NCI-H2196 (cell line): ENCODE data around the gene ACTR5.
"Not testable (repeated sequence)": the region's sequence is repeated elsewhere in the genome, so short reads cannot be mapped to it uniquely, and the experiment has no call there.

Experiments
- DNase-seq: peaks from one replicate; lab custom pipeline; 2025; ENCODE audit not compliant: unreplicated experiment; lab: John Stamatoyannopoulos, UW

The ACTR5 gene

GRCh38 chr20:38804682-38805501 is 56.6 kb downstream of the ACTR5 start:
- no peak for DNase-seq

- DNase-seq, result peak; percentile 38
Measured at GRCh38 chr20:38805502-38805957, 57.3 kb downstream of the ACTR5 start, which contains the start of gene PPP1R16B. PPP1R16B (plus strand) TSS chr20:38805697; CDS start chr20:38835926, 30,229 bp downstream.

GRCh38 chr20:38805958-38806854 is 57.9 kb downstream of the ACTR5 start:
- DNase-seq, result no peak

- no peak for DNase-seq
Measured at GRCh38 chr20:38806855-38807655, 58.8 kb downstream of the ACTR5 start.

- no peak for DNase-seq
Measured at GRCh38 chr20:38809942-38810341, 61.7 kb downstream of the ACTR5 start.

GRCh38 chr20:38810926-38811630 is 62.8 kb downstream of the ACTR5 start:
- no peak for DNase-seq

GRCh38 chr20:38811769-38812168 is 63.5 kb downstream of the ACTR5 start:
- no peak for DNase-seq

- DNase-seq, result no peak
Measured at GRCh38 chr20:38812182-38812581, 63.9 kb downstream of the ACTR5 start.

- no peak for DNase-seq
Measured at GRCh38 chr20:38812709-38813573, 64.7 kb downstream of the ACTR5 start.

- not testable (repeated sequence) for DNase-seq
Measured at GRCh38 chr20:38813574-38813962, 65.3 kb downstream of the ACTR5 start.

- no peak for DNase-seq
Measured at GRCh38 chr20:38815446-38815845, 67.2 kb downstream of the ACTR5 start.

GRCh38 chr20:38818113-38819065 is 70.1 kb downstream of the ACTR5 start:
- no peak for DNase-seq
